A673 (cell line): ENCODE results near the gene LRCH1. TPM values are rescaled to one million over a fixed set of nuclear protein-coding genes. Genes with fewer than 3 reads are reported as not detected.

Experiments
- BruUV-seq: library from RNA; stranded (reverse); fragments of 400-500 nt; replicated peaks from 2 replicates; lab custom pipeline; 2021; lab: Mats Ljungman, UMichigan
- CTCF ChIA-PET: fragments of 300-600 bp; sonication (Branson Sonifier 250); formaldehyde crosslinking; loops from one replicate; lab custom pipeline; 2022; ENCODE audit warnings: antibody characterized with exemption; lab: Charles Lee
- POLR2A ChIA-PET: fragments of 300-600 bp; sonication (Branson Sonifier 250); formaldehyde crosslinking; loops from one replicate; lab custom pipeline; 2022; ENCODE audit warnings: antibody characterized with exemption; ENCODE audit not compliant: low non-redundant PET; lab: Charles Lee
- DNase-seq: peaks from one replicate; pipeline ENCODE4 v3.0.0-alpha.2; 2015; ENCODE audit warnings: low spot score
- H3K27ac ChIP-seq: fragments of 200-600 bp; sonication (generic); 2 replicates; pipeline ENCODE4 v1.5.1; 2016; ENCODE audit warnings: mixed run types, low read depth, mild to moderate bottlenecking, mixed read lengths, antibody characterized with exemption, low read length; ENCODE audit not compliant: poor library complexity, severe bottlenecking
- H3K27me3 ChIP-seq: fragments of 200-600 bp; sonication (generic); replicated peaks from 2 replicates; pipeline ENCODE4 v1.6.1; 2017; ENCODE audit warnings: mixed run types, low read depth, mild to moderate bottlenecking, mixed read lengths, antibody characterized with exemption, low read length; ENCODE audit not compliant: insufficient read depth, poor library complexity
- H3K36me3 ChIP-seq: fragments of 200-600 bp; sonication (generic); 2 replicates; pipeline ENCODE4 v1.6.1; 2016; ENCODE audit warnings: mixed run types, mild to moderate bottlenecking, mixed read lengths, antibody characterized with exemption, low read length; ENCODE audit not compliant: insufficient read depth, poor library complexity, severe bottlenecking
- H3K4me1 ChIP-seq: fragments of 200-600 bp; sonication (generic); 2 replicates; pipeline ENCODE4 v1.6.1; 2017; ENCODE audit warnings: mixed run types, mild to moderate bottlenecking, mixed read lengths, antibody characterized with exemption, low read length; ENCODE audit not compliant: insufficient read depth, poor library complexity, severe bottlenecking
- H3K4me3 ChIP-seq: fragments of 200-600 bp; sonication (generic); 2 replicates; pipeline ENCODE4 v1.5.1; 2016; ENCODE audit warnings: low read depth, mixed run types, mild to moderate bottlenecking, mixed read lengths, low read length; ENCODE audit not compliant: poor library complexity, severe bottlenecking
- H3K9me3 ChIP-seq: fragments of 200-600 bp; sonication (generic); 2 replicates; pipeline ENCODE4 v1.6.1; 2016; ENCODE audit warnings: mixed run types, low read depth, mild to moderate bottlenecking, mixed read lengths, antibody characterized with exemption, low read length; ENCODE audit not compliant: poor library complexity, severe bottlenecking
- CTCF ChIP-seq: fragments of 300-800, 200-600 bp; sonication (generic); conservative IDR thresholded peaks from 2 replicates; pipeline ENCODE4 v1.5.1; 2017; ENCODE audit warnings: low read depth, mild to moderate bottlenecking, antibody characterized with exemption, low read length, moderate library complexity, mixed read lengths
- EZH2 ChIP-seq: fragments of 200-600 bp; sonication (generic); IDR thresholded peaks from 2 replicates; pipeline ENCODE4 v1.6.1; 2017; ENCODE audit warnings: borderline replicate concordance, low read depth, mild to moderate bottlenecking, mixed read lengths, antibody characterized with exemption, low read length; ENCODE audit not compliant: poor library complexity, severe bottlenecking
- intact Hi-C: fragments of 100-400 bp; cut with micrococcal nuclease; formaldehyde crosslinking; loops from one replicate; pipeline ENCODE4 v1.10.0; 2022; ENCODE audit not compliant: unreplicated experiment
- total RNA-seq: library from RNA; stranded (reverse); gene quantifications from 2 replicates; pipeline ENCODE4 v1.2.3, GENCODE V29; 2021

Gene LRCH1
- total RNA-seq, 1 experiment from 2014 or later: 25.3 TPM

DNA sequence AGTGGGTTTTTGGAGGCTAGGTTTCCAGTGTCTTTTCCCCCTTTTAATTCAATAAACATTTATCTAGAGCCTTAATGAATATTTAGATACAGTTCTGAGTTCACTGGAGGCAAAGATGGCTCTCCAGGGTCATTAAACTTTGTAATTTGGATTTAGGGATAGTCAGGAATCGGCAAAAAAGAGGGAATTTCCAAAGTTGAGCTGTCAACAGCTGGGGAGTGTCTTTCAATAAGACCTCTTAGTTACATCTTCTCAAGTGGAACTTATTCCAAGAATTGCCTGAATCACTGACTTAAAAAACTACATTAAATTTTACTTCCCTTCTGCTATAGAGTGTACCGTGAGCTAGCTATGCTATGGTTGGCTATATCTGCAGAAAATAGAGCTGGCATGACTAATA is 2.0 kb downstream of the LRCH1 start:
- no peak for TF ChIP-seq CTCF
- TF ChIP-seq EZH2: no peak

DNA sequence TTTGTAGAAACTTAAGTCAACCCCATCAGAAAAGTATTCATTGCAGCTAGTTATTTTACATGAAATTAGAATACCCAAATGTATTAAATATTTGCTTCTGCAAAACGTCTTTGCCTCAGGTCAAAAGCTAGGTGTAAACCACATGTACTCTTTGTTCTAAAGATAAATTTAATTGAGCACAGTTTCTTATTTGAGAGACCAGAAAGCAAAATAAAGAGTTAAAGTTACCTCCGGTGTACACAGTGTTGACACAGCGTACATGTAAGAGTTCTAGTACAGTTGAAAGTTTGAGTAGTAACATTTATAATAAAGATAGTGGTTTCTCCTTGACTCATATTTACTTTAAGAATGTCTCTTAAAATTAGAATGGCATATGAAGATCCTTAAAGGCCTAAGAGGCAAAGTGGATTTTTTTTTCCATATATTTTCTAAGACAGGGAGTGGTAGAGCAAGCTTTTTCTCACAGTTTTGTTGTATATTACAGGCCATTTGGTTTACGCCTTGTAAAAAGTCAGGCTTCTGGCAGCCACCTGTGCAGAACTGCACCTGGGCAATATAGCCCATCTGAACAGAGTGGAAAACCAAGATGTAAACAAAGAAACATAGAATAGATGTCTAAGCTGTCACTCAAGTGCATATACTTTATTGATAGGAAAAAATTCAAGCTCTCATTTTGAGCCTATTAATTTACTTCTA is 2.9 kb downstream of the LRCH1 start:
- Histone ChIP-seq H3K36me3 (no peaks in the 10 kb centered on the region), H3K9me3 (no peaks in the 10 kb centered on the region), H3K27me3 (no peaks in the 10 kb centered on the region), H3K4me3 (peak overlapping the region; percentile 94), H3K4me1 (peaks cover 23% of the 10 kb centered on the region), H3K27ac (peak overlapping the region; percentile 94)
- DNase-seq: no peak
- ChIA-PET CTCF (no interaction called here), POLR2A (no interaction called here)
- TF ChIP-seq EZH2: no peak
- TF ChIP-seq CTCF: no peak
- intact Hi-C loops: no loop called here
- BruUV-seq: no TSS peak

More for the DNA sequence above, 2.0 kb downstream of the LRCH1 start:
- no peaks in the 10 kb centered on the region for H3K27me3 ChIP-seq
- H3K9me3 ChIP-seq: no peaks in the 10 kb centered on the region
- peak overlapping the region; percentile 94 for H3K27ac ChIP-seq
- BruUV-seq: no TSS peak
- CTCF ChIA-PET: no interaction called here
- H3K4me1 ChIP-seq: peaks cover 24% of the 10 kb centered on the region
- intact Hi-C loops: loop anchor here (1.0 to 5.0 kb wide), 2 partner anchors 48 to 67 kb away; no protein-coding TSS in a partner anchor
- H3K4me3 ChIP-seq: peak overlapping the region; percentile 94
- no peak for DNase-seq
- POLR2A ChIA-PET: no interaction called here
- H3K36me3 ChIP-seq: no peaks in the 10 kb centered on the region

GRCh38 chr13:46556418-46556779 is 3.4 kb downstream of the LRCH1 start:
- TF ChIP-seq EZH2 (no peak), CTCF (no peak)
- Histone ChIP-seq H3K36me3 (no peaks in the 10 kb centered on the region), H3K4me3 (no peak overlapping the region), H3K27ac (no peak overlapping the region), H3K4me1 (peaks cover 18% of the 10 kb centered on the region), H3K9me3 (no peaks in the 10 kb centered on the region), H3K27me3 (no peaks in the 10 kb centered on the region)
- CTCF ChIA-PET: no interaction called here
- DNase-seq: no peak
- POLR2A ChIA-PET: no interaction called here
- intact Hi-C loops: no loop called here
- BruUV-seq: no TSS peak
